Right atrium auricular region (tissue), 2 donors: ENCODE measurements around the gene PALM2AKAP2. TPM values are rescaled to one million over a fixed set of nuclear protein-coding genes. Genes with fewer than 3 reads are reported as not detected.

ENCODE experiments used
- DNase-seq: peaks from one replicate; pipeline ENCODE4 v3.0.0-alpha.2; 2019; ENCODE audit warnings: low spot score
- H3K27ac ChIP-seq, 2 donors: fragments of 200-600 bp; sonication (generic); 1 replicate in 1 of 2; 2 replicates in 1 of 2; pipeline ENCODE4 v1.5.1; 2016 to 2019
- H3K27me3 ChIP-seq, 2 donors: fragments of 200-600 bp; sonication (generic); one replicate each; pipeline versions ENCODE4 v1.5.1 to v1.6.0; 2017 to 2019
- H3K36me3 ChIP-seq: fragments of 200-600 bp; sonication (generic); one replicate; pipeline ENCODE4 v1.5.1; 2016
- H3K4me1 ChIP-seq, 2 donors: fragments of 200-600 bp; sonication (generic); one replicate each; pipeline versions ENCODE4 v1.5.1 to v1.6.0; 2017 to 2019
- H3K4me3 ChIP-seq, 2 donors: fragments of 200-600 bp; sonication (generic); 1 replicate in 1 of 2; 2 replicates in 1 of 2; pipeline ENCODE4 v1.5.1; 2017 to 2019; ENCODE audit warnings: mild to moderate bottlenecking in 1 of 2, moderate library complexity in 1 of 2
- H3K9me3 ChIP-seq, 2 donors: fragments of 200-600 bp; sonication (generic); one replicate each; pipeline ENCODE4 v1.5.1; 2019
- CTCF ChIP-seq, 2 donors: fragments of 200-600 bp; sonication (generic); IDR thresholded peaks; one replicate each; pipeline ENCODE4 v1.5.1; 2019; ENCODE audit warnings: antibody characterized with exemption in 2 of 2
- total RNA-seq, 2 donors: library from RNA; depleted of rRNA; stranded (reverse); fragments of >200 nt; gene quantifications; one replicate each; pipeline ENCODE4 v1.1.0, GENCODE V29; 2016

The PALM2AKAP2 gene
- total RNA-seq, 2 donors from 2014 or later, result 56.6 to 61.1 TPM

DNA sequence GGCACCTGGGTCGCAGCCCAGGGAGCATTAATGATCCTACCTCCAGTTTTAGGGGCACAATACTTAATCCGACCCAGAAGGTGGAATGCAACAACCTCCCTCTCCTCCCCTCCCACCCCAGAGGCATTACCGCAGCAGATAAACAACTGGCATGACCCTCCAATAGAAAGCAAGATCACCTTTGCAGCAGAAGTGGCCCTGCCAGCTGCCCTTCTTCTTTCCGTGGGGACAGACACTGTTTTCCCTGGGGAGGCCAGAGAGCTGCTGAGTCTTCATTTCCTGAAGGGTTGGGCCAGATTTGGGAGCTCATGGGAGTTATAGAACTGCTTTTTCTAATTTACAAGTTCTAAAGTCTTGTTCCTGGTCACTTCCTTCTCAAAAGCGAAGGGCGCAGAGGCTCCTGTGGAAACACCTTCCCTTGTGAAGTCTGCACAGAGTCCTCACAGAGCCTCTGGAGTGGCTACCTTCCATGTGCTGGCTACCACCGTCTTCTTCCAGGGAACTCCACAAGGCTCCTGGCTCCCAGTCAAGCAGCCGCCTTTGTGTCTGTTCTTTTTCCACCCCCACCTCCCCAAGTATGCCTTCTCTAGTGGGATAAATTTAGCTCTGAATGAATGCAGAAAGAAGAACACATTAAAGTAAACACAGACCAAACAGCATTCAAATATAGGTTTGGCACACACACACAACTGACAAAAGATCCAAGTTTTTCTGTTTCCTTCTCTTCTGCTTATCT, 8.0 kb upstream of the PALM2AKAP2 start:
- Histone ChIP-seq H3K9me3 (no peaks in the 10 kb centered on the region), H3K4me1 (peaks cover 0 to 40% of the 10 kb centered on the region in 2 donors), H3K27me3 (no peaks in the 10 kb centered on the region), H3K4me3 (peak overlapping the region in 1 of 2 donors; percentile 17), H3K27ac (peak overlapping the region; percentile 9 to 80), H3K36me3 (no peaks in the 10 kb centered on the region)
- no peak for TF ChIP-seq CTCF (IDR thresholded peaks at IDR 0.05)
- DNase-seq, result no peak

GRCh38 chr9:109775516-109775915, 4.5 kb upstream of the PALM2AKAP2 start:
- H3K9me3 ChIP-seq, result no peaks in the 10 kb centered on the region
- no peaks in the 10 kb centered on the region for H3K27me3 ChIP-seq
- no peak overlapping the region for H3K27ac ChIP-seq
- TF ChIP-seq CTCF (IDR thresholded peaks at IDR 0.05), result no peak
- H3K4me3 ChIP-seq, result no peak overlapping the region
- H3K36me3 ChIP-seq, result no peaks in the 10 kb centered on the region
- DNase-seq, result no peak
- H3K4me1 ChIP-seq, result peaks cover 0 to 25% of the 10 kb centered on the region in 2 donors

DNA sequence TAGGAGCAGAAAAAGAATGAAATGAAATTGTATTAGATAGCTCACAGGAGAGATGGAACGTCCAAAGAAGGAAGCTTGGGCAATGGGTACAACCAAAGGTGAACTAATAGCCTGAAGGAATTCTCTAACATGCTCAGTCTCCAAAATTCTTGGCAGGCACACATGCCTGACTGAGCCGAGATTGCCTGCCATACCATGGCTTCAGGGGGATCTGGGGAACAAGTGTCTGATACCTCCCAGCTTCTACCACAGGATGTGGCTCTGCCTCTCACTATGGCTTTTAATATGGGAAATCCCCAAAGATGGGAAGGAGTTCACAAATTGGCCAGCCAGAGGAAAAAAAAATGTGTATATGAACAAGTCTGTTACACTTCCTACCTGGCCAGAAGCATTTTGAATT, 3.6 kb upstream of the PALM2AKAP2 start:
- no peak for TF ChIP-seq CTCF (IDR thresholded peaks at IDR 0.05)
- no peak for DNase-seq

GRCh38 chr9:109780453-109781033, 545 bp downstream of the PALM2AKAP2 start:
- no peak for DNase-seq
- peaks cover 0 to 13% of the 10 kb centered on the region in 2 donors for H3K4me1 ChIP-seq
- H3K4me3 ChIP-seq, result peak overlapping the region; percentile 70 to 72
- H3K36me3 ChIP-seq, result no peaks in the 10 kb centered on the region
- no peaks in the 10 kb centered on the region for H3K27me3 ChIP-seq
- no peak for TF ChIP-seq CTCF (IDR thresholded peaks at IDR 0.05)
- H3K27ac ChIP-seq, result peak overlapping the region; percentile 86 to 90
- no peaks in the 10 kb centered on the region for H3K9me3 ChIP-seq

More for the DNA sequence above, 3.6 kb upstream of the PALM2AKAP2 start:
- Histone ChIP-seq H3K36me3 (no peaks in the 10 kb centered on the region), H3K4me1 (peaks cover 0 to 16% of the 10 kb centered on the region in 2 donors), H3K27me3 (no peaks in the 10 kb centered on the region), H3K4me3 (no peak overlapping the region), H3K9me3 (no peaks in the 10 kb centered on the region), H3K27ac (no peak overlapping the region)

DNA sequence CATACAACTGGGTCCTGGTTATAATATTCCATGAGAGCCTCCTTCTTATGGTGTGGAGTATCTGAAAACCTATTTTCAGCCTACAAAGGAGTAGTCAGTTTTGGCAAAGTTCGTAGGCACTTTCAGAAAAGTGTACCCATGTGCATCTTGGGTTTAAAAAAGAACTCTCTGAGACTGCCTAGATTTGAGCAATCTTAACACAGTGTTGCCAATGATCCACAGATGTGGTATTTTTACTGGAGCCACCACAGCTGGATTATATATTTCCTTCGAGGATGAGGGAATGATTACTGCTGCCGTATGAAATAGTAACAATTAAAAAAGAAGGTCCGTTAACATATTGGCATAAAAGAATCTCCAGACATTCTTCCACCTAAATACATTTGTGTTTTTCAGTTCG, 1.1 kb downstream of the PALM2AKAP2 start:
- Histone ChIP-seq H3K36me3 (no peaks in the 10 kb centered on the region), H3K4me3 (peak overlapping the region; percentile 70 to 72), H3K27me3 (no peaks in the 10 kb centered on the region), H3K9me3 (no peaks in the 10 kb centered on the region), H3K4me1 (peaks cover 0 to 15% of the 10 kb centered on the region in 2 donors), H3K27ac (peak overlapping the region; percentile 86 to 90)
- TF ChIP-seq CTCF (IDR thresholded peaks at IDR 0.05), result no peak
- DNase-seq, result no peak
